GM19035 (cell line): ENCODE measurements around the gene DNHD1.

ENCODE experiments used
- ATAC-seq: cut with Tn5 transposase; IDR thresholded peaks from one replicate; pipeline ENCODE4 v1.9.1; 2021; ENCODE audit not compliant: unreplicated experiment

DNHD1 gene

GRCh38 chr11:6531267-6531752 lies 34.2 kb downstream of the DNHD1 start:
- ATAC-seq: peak; percentile 50

GRCh38 chr11:6538456-6538855 lies 41.4 kb downstream of the DNHD1 start:
- no peak for ATAC-seq

- no peak for ATAC-seq
Observed at GRCh38 chr11:6538945-6539344, 41.9 kb downstream of the DNHD1 start.

- no peak for ATAC-seq
Observed at GRCh38 chr11:6539748-6540268, 42.7 kb downstream of the DNHD1 start.

- no peak for ATAC-seq
Observed at GRCh38 chr11:6541356-6541755, 44.3 kb downstream of the DNHD1 start.

GRCh38 chr11:6542727-6543126 lies 45.6 kb downstream of the DNHD1 start:
- ATAC-seq: no peak

- no peak for ATAC-seq
Observed at GRCh38 chr11:6544921-6545850, 48.1 kb downstream of the DNHD1 start.

- ATAC-seq: no peak
Observed at GRCh38 chr11:6545917-6546605, 49.0 kb downstream of the DNHD1 start.

- no peak for ATAC-seq
Observed at GRCh38 chr11:6546735-6547134, 49.7 kb downstream of the DNHD1 start.

GRCh38 chr11:6547177-6547576 lies 50.1 kb downstream of the DNHD1 start:
- ATAC-seq: no peak

- ATAC-seq: no peak
Observed at GRCh38 chr11:6548121-6548520, 51.0 kb downstream of the DNHD1 start.

- ATAC-seq: no peak
Observed at GRCh38 chr11:6548641-6549040, 51.6 kb downstream of the DNHD1 start.

GRCh38 chr11:6553634-6554033 lies 56.6 kb downstream of the DNHD1 start:
- no peak for ATAC-seq

- ATAC-seq: no peak
Observed at GRCh38 chr11:6554828-6555706, 58.0 kb downstream of the DNHD1 start.

- no peak for ATAC-seq
Observed at GRCh38 chr11:6556139-6556949, 59.3 kb downstream of the DNHD1 start.

- ATAC-seq: no peak
Observed at GRCh38 chr11:6557063-6557462, 60.0 kb downstream of the DNHD1 start.

GRCh38 chr11:6557761-6558674 lies 60.9 kb downstream of the DNHD1 start:
- ATAC-seq: no peak

- no peak for ATAC-seq
Observed at GRCh38 chr11:6559369-6559768, 62.3 kb downstream of the DNHD1 start.

- no peak for ATAC-seq
Observed at GRCh38 chr11:6561288-6561687, 64.2 kb downstream of the DNHD1 start.
